ENCODE results near the gene PLCH2.

The PLCH2 gene

GRCh38 chr1:2476061-2476999 is at the start of gene PLCH2:
Gene PLCH2 (plus strand): TSS chr1:2476289. CDS start chr1:2476589, 300 bp downstream.
- DNase-seq (ENCODE audit: low read depth) = no peak
- H3K4me3 ChIP-seq (ENCODE audit: low read depth, low read length) = no peak within 1 kb of the TSS
- TF ChIP-seq CTCF (IDR thresholded peaks at IDR 0.05; ENCODE audit: insufficient read depth, low read depth, low read length, missing control alignments) = no peak

- DNase-seq (ENCODE audit: low read depth) = no peak
- no peak for TF ChIP-seq CTCF (IDR thresholded peaks at IDR 0.05; ENCODE audit: insufficient read depth, low read depth, low read length, missing control alignments)
- no peak overlapping the region for H3K4me3 ChIP-seq (ENCODE audit: low read depth, low read length)
These were observed 49.5 kb upstream of the PLCH2 start for GRCh38 chr1:2426540-2426939.

- TF ChIP-seq CTCF (IDR thresholded peaks at IDR 0.05; ENCODE audit: insufficient read depth, low read depth, low read length, missing control alignments) = no peak
- no peak overlapping the region for H3K4me3 ChIP-seq (ENCODE audit: low read depth, low read length)
- DNase-seq (ENCODE audit: low read depth) = no peak
These were observed 49.0 kb upstream of the PLCH2 start for GRCh38 chr1:2427051-2427450.

- no peak for DNase-seq (ENCODE audit: low read depth)
- no peak for TF ChIP-seq CTCF (IDR thresholded peaks at IDR 0.05; ENCODE audit: insufficient read depth, low read depth, low read length, missing control alignments)
These were observed 48.1 kb upstream of the PLCH2 start for GRCh38 chr1:2427976-2428375.

GRCh38 chr1:2428490-2428889 is 47.6 kb upstream of the PLCH2 start:
- no peak for DNase-seq (ENCODE audit: low read depth)
- no peak for TF ChIP-seq CTCF (IDR thresholded peaks at IDR 0.05; ENCODE audit: insufficient read depth, low read depth, low read length, missing control alignments)
- H3K4me3 ChIP-seq (ENCODE audit: low read depth, low read length) = no peak overlapping the region

More at GRCh38 chr1:2427976-2428375, 48.1 kb upstream of the PLCH2 start:
- no peak overlapping the region for H3K4me3 ChIP-seq (ENCODE audit: low read depth, low read length)

GRCh38 chr1:2429780-2430591 is 46.1 kb upstream of the PLCH2 start:
- TF ChIP-seq CTCF (IDR thresholded peaks at IDR 0.05; ENCODE audit: insufficient read depth, low read depth, low read length, missing control alignments) = peak; percentile 51
- no peak overlapping the region for H3K4me3 ChIP-seq (ENCODE audit: low read depth, low read length)
- peak; percentile 45 for DNase-seq (ENCODE audit: low read depth)

Data from GM12865 (cell line).